GM21717 (cell line): ENCODE results near the gene NBPF26.
A peak's percentile ranks its signal among the peaks of the same experiment; 100 is the strongest.
"Not testable (repeated sequence)": the region's sequence is repeated elsewhere in the genome, so short reads cannot be mapped to it uniquely, and the experiment has no call there.

ENCODE experiments used
- ATAC-seq: cut with Tn5 transposase; IDR thresholded peaks from one replicate; pipeline ENCODE4 v1.9.1; 2021; ENCODE audit warnings: mild to moderate bottlenecking, moderate library complexity; ENCODE audit not compliant: unreplicated experiment

The NBPF26 gene

GRCh38 chr1:120850537-120851421 lies 127.0 kb downstream of the NBPF26 start:
- ATAC-seq: peak; percentile 88

- ATAC-seq: not testable (repeated sequence)
These were observed 134.4 kb downstream of the NBPF26 start for GRCh38 chr1:120858144-120858543.

DNA sequence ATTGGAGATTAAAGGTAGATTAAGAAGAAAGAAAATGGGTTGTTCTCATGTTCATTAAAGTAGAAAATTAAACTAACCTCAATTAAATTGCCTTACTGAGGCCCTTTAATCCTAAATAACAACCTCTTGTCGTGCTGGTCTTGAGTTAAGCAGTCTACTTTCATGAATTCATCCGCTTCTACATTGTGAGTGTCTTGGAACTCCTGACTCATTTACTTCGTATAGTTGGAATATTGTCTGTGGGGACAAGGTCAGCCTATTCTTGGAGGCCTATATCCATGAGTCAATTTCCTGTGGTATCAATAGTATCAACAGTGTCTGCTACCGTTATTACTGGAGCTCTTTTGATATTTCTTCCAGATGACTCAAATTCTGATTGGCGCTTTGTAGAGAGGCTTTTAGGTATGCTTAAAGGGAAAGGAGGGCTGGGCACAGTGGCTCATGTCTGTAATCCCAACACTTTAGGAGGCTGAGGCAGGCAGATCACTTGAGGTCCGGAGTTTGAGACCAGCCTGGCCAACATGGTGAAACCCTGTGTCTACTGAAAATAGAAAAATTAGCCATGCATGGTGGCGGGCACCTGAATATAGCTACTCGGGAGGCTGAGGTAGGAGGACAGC lies 136.0 kb downstream of the NBPF26 start:
- ATAC-seq: not testable (repeated sequence)

DNA sequence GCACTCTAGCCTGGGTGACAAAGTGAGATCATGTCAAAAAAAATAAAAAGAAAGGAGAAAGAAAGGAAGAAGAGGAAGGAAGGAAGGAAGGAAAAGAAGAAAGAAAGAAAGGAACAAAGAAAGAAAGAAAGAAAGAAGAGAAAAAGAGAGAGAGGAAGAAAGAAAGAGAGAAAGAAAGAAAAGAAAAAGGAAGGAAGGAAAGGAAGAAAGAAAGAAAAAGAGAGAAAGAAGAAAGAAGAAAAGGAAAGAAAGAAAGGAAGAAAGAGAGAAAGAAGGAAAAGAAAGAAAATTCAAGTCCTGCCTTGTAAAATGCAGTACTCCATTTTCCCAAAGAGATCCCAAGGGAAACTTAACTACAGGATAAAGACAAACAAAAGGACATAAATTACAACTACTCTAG lies 154.5 kb downstream of the NBPF26 start:
- ATAC-seq: not testable (repeated sequence)

- ATAC-seq: not testable (repeated sequence)
These were observed 156.3 kb downstream of the NBPF26 start for GRCh38 chr1:120880056-120880455.

DNA sequence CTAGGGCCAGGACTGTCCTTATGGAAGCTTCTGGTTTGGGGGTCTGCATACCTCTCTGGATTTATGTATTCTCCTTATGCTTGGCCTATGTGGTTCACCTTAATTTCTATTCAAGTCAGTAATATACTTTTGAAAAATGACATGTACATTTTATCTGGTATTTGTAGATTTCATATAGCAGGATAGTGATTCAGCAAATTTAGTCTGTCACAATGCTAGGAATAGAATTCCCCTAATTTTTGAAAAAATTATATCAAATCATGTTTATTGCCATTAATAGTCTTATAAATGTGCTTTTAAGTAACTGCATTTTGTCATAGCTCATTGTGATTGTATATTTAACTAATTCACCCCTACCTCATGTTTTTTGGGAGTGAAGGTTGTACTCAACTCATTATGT lies 158.2 kb downstream of the NBPF26 start:
- not testable (repeated sequence) for ATAC-seq
